ENCODE results near the gene EID2. TPM values are rescaled to one million over a fixed set of nuclear protein-coding genes. Genes with fewer than 3 reads are reported as not detected.

EID2 gene
- 8.3 TPM in 2 replicates for total RNA-seq

- Histone ChIP-seq H3K4me2 (ENCODE audit: insufficient read depth, low read length) (peak within 1 kb of the TSS; percentile 88), H3K27ac (ENCODE audit: low read depth, low read length) (peak within 1 kb of the TSS; percentile 84), H4K20me1 (ENCODE audit: insufficient read depth, low read length) (peaks cover 7% of the 10 kb centered on the region), H3K4me3 (ENCODE audit: insufficient read depth, low read length) (peak within 1 kb of the TSS; percentile 89), H3K9me3 (ENCODE audit: low read depth, low read length) (no peaks in the 10 kb centered on the region), H3K79me2 (ENCODE audit: insufficient read depth, low read length) (peaks cover 25% of the 10 kb centered on the region), H3K4me1 (ENCODE audit: insufficient read depth, low read length) (peaks cover 10% of the 10 kb centered on the region), H2AFZ (ENCODE audit: low read length) (peak within 1 kb of the TSS; percentile 88), H3K27me3 (ENCODE audit: insufficient read depth, low read length) (no peaks in the 10 kb centered on the region), H3K36me3 (ENCODE audit: insufficient read depth, low read length) (no peaks in the 10 kb centered on the region)
- peak; percentile 99 for DNase-seq (ENCODE audit: insufficient read length, low spot score, missing footprints)
- peak; percentile 77 for TF ChIP-seq CTCF (IDR thresholded peaks at IDR 0.05; ENCODE audit: extremely low read depth, low read depth, low read length)
Measured at GRCh38 chr19:39539518-39540332, at the start of gene EID2. Gene EID2, minus strand, starts transcription at chr19:39540161. Its CDS starts 82 bp downstream, at chr19:39540079.

DNA sequence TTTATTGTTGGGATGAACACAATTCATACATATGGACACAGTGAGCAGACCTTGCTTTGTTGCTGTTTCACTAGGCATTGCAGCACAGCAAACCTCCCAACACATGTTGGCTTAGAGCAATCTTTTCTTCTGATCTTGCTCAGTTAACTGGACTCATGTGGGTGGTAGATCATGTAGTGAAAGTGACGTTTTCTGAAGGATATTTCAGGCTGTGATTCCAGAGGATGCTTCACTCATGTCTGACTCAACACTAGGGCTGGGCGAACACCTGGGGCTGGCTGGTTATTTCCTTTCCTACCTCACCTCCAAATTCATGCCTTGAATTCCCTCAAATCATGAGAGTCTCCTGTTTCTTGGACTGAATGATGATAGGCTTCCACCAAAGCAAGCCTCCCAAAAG is 48.1 kb upstream of the EID2 start:
- no peak overlapping the region for H3K4me2 ChIP-seq (ENCODE audit: insufficient read depth, low read length)
- no peak overlapping the region for H3K27ac ChIP-seq (ENCODE audit: low read depth, low read length)
- no peaks in the 10 kb centered on the region for H3K27me3 ChIP-seq (ENCODE audit: insufficient read depth, low read length)
- no peaks in the 10 kb centered on the region for H3K9me3 ChIP-seq (ENCODE audit: low read depth, low read length)
- H2AFZ ChIP-seq (ENCODE audit: low read length), result no peak overlapping the region
- no peaks in the 10 kb centered on the region for H3K79me2 ChIP-seq (ENCODE audit: insufficient read depth, low read length)
- H4K20me1 ChIP-seq (ENCODE audit: insufficient read depth, low read length), result no peaks in the 10 kb centered on the region
- no peaks in the 10 kb centered on the region for H3K4me1 ChIP-seq (ENCODE audit: insufficient read depth, low read length)
- DNase-seq (ENCODE audit: insufficient read length, low spot score, missing footprints), result no peak
- no peak for TF ChIP-seq CTCF (IDR thresholded peaks at IDR 0.05; ENCODE audit: extremely low read depth, low read depth, low read length)
- H3K36me3 ChIP-seq (ENCODE audit: insufficient read depth, low read length), result no peaks in the 10 kb centered on the region
- no peak overlapping the region for H3K4me3 ChIP-seq (ENCODE audit: insufficient read depth, low read length)

DNA sequence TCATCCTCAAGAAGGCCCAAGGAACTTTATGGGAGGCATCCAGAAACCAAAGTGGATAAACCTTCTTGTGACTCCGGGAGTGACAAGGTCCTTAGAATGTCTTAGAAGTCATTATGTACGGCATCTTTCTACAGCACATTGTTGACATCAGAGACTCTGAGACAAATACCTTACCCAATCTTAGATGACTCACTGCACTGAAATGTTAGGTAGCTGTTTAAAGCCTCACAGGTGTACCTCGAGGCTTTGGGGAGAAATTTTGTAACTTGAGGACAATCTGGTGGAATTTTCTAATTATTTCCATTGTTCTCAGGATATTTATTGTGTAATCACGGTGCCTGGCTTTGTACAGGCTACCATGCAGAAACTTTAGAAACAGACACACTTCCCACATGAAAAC is 47.5 kb upstream of the EID2 start:
- no peaks in the 10 kb centered on the region for H3K4me1 ChIP-seq (ENCODE audit: insufficient read depth, low read length)
- H4K20me1 ChIP-seq (ENCODE audit: insufficient read depth, low read length), result no peaks in the 10 kb centered on the region
- no peaks in the 10 kb centered on the region for H3K79me2 ChIP-seq (ENCODE audit: insufficient read depth, low read length)
- no peak overlapping the region for H3K27ac ChIP-seq (ENCODE audit: low read depth, low read length)
- no peak for TF ChIP-seq CTCF (IDR thresholded peaks at IDR 0.05; ENCODE audit: extremely low read depth, low read depth, low read length)
- H3K36me3 ChIP-seq (ENCODE audit: insufficient read depth, low read length), result no peaks in the 10 kb centered on the region
- DNase-seq (ENCODE audit: insufficient read length, low spot score, missing footprints), result no peak
- no peaks in the 10 kb centered on the region for H3K27me3 ChIP-seq (ENCODE audit: insufficient read depth, low read length)
- H3K9me3 ChIP-seq (ENCODE audit: low read depth, low read length), result no peaks in the 10 kb centered on the region
- no peak overlapping the region for H3K4me2 ChIP-seq (ENCODE audit: insufficient read depth, low read length)
- H3K4me3 ChIP-seq (ENCODE audit: insufficient read depth, low read length), result no peak overlapping the region
- no peak overlapping the region for H2AFZ ChIP-seq (ENCODE audit: low read length)

DNA sequence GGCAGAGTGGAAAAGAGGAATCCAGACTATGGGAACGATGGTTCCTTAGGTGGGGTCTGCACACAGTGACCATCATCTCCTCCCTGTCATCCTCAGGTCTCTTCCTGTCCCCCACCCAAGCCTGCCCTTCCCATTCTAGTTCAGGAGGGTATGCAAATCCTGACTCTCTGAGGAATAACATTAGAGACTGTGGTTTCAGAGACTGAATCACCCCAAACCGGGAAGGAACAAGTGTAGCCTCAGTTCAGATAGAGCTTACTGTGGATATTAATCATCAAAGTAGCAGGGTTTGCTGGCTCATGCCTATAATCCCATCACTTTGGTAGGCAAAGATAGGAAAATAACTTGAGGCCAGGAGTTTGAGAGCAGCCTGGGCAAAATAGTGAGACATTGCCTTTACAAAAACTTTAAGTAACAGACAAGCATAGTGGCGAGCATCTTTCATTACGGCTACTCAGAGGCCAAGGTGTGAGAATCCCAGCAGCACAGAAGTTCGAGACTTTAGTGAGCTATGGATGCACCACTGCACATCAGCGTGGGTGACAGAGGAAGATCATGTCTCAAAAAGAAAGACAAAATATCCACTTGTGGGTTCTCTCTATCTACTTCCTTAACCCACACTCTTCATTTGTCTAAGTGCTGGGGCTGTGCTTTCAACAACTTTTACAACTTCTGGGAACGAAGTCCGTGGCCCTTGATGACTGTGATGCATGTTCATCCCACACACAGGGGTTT is 43.1 kb upstream of the EID2 start:
- Histone ChIP-seq H3K4me3 (ENCODE audit: insufficient read depth, low read length) (no peak overlapping the region), H3K4me1 (ENCODE audit: insufficient read depth, low read length) (no peaks in the 10 kb centered on the region), H3K79me2 (ENCODE audit: insufficient read depth, low read length) (no peaks in the 10 kb centered on the region), H4K20me1 (ENCODE audit: insufficient read depth, low read length) (no peaks in the 10 kb centered on the region), H3K27ac (ENCODE audit: low read depth, low read length) (no peak overlapping the region), H3K36me3 (ENCODE audit: insufficient read depth, low read length) (no peaks in the 10 kb centered on the region), H3K4me2 (ENCODE audit: insufficient read depth, low read length) (no peak overlapping the region), H2AFZ (ENCODE audit: low read length) (no peak overlapping the region), H3K9me3 (ENCODE audit: low read depth, low read length) (no peaks in the 10 kb centered on the region), H3K27me3 (ENCODE audit: insufficient read depth, low read length) (no peaks in the 10 kb centered on the region)
- TF ChIP-seq CTCF (IDR thresholded peaks at IDR 0.05; ENCODE audit: extremely low read depth, low read depth, low read length), result no peak
- DNase-seq (ENCODE audit: insufficient read length, low spot score, missing footprints), result no peak
